Right renal pelvis (tissue), 4 donors: Measurements from ENCODE around the gene NAT10. TPM values are rescaled to one million over a fixed set of nuclear protein-coding genes. Genes with fewer than 3 reads are reported as not detected.

ENCODE experiments used
- DNase-seq, 4 donors: peaks; one replicate each; pipeline ENCODE4 v3.0.0-alpha.2; 2013; ENCODE audit warnings: low read depth in 4 of 4, low spot score in 3 of 4, missing footprints in 1 of 4
- polyA plus RNA-seq, 4 donors: library from polyadenylated mRNA; unstranded; fragments of 120-200 nt; gene quantifications; one replicate each; pipeline ENCODE4 v1.2.1, GENCODE V29; 2013; ENCODE audit not compliant: insufficient read length in 4 of 4

The NAT10 gene
- polyA plus RNA-seq, 4 donors: 49.9 to 51.9 (median 50.4) TPM

- DNase-seq: no peak
Observed at GRCh38 chr11:34147581-34147980, 42.2 kb downstream of the NAT10 start.

DNA sequence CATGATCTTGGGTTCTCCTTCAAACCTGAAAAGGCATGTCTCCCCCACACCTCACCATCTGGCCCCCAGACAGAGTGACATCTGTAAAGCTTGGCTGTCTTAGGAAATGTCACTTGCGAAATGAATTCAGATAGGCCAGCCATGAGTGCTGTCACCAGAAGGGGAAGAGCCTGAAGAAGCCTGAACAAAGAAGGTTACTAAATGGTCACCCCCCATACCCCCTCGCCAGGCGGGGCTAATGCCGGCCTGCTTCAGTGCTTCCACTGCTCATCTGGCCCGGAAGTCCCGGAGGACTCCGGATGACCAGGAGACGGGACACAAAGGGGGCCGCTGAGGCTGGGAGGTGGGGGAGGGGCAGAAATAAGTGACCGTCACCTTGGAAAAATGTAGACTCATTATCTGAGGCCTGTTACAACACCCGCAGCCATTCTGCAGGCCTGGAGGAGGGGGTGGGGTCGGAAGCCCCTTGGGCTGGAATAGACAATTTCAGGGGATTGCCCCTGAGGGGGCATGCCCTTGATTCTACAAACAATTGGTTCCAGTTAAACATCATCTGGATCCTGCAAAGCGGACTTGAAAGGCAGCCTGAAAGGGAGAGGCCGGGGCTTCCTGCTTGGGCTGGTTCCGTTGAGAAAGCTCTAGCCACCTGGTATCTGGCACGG, 43.2 kb downstream of the NAT10 start:
- DNase-seq: no peak

DNA sequence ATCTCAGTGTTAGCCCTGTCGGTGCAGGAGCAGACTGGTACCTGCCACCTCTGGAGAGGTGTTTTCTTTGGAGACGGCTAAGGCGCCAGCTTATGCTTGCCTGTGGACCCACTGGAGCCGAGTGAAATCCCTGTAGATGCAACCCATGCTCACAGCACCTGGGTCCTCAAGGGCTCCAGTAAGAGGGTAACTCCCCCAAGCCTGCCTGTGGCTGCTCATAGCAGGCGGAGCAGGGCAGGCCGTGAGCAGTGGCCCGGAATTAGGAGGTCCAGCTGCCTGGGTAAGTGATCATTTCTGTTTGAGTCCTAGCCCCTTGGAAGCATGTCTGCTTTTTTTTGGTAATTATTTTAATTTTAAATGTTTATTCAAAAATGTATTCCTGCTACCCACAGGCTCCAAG, 43.8 kb downstream of the NAT10 start:
- no peak for DNase-seq

DNA sequence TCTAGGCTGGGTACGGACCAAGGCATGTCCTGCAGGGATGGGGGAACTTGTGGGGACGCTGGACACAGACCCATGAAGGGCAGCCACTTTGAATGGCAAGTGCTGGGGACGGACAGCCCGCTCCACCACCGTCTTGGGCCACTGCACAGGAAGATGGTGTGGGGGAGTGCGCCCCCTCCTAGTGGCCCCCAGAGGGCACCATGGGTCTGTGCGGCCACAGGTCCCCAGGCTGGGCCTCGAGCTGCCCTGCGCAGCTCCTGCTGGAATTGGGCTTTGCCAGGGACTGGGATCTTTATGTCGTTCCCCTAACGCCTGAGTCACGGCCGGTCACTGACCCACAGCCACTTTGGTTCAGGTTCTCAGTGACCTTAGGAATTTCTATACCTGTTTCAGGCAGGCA, 44.4 kb downstream of the NAT10 start:
- no peak for DNase-seq

- no peak for DNase-seq
Observed at GRCh38 chr11:34150494-34151151, 45.2 kb downstream of the NAT10 start.

DNA sequence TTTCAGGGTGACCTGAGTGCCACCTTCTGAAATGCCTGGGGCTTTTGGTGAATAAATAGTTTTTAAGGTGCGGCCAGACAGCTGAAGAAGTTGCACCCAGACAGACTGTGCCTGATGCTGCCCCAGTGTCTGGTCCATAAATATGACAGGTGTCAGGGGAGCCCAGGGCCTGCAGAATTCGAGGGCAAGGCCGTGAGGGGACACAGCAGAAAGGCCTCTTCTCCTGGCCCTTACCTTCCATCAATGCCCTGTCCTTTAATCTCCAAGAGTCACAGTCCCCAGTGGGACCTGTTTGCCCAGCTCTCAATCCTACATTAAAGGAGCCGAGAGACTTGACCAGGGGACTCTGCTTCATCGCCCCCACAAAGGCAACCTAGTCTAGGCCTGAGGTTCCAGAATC, 45.7 kb downstream of the NAT10 start:
- no peak for DNase-seq

GRCh38 chr11:34151916-34152845, 46.8 kb downstream of the NAT10 start:
- DNase-seq: no peak

DNA sequence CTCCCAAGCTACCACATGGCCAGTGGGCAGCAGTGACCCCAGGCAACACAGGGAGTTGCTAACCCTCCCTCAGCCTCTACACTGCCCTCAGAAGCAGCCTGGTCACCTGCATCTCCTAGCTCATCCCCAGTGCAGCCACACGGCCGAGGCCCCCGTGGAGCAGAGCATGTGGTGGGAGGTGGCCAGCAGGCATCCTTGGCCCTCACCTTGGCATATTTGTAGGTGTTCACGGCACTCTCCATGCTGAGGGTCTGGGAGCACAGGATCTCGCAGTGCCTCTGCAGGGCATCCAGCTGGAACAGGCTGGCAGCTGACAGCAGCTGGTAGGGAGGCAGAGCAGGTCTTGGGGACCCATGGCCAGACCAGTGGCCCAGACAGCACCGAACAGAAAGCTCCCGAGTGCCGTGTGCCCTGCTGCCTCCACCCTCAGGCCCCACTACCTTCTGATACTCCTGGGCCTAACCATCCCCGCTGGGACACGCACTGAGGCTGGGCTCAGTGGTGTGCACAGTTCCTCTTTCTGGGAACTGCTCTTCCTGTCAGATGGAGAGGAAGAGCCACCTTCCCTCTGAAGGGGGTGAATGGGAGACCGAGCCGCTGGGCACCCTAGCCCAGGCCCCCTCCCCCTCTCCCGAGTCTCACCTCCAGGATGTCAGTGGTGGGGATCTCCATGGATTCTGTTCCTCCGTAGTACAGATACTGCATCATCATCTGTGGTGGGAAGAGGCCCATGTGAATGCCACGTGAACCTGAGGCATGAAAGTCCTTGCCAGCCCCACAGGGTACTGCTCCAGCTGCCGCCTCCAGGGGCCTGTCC, 48.8 kb downstream of the NAT10 start:
- DNase-seq: no peak

DNA sequence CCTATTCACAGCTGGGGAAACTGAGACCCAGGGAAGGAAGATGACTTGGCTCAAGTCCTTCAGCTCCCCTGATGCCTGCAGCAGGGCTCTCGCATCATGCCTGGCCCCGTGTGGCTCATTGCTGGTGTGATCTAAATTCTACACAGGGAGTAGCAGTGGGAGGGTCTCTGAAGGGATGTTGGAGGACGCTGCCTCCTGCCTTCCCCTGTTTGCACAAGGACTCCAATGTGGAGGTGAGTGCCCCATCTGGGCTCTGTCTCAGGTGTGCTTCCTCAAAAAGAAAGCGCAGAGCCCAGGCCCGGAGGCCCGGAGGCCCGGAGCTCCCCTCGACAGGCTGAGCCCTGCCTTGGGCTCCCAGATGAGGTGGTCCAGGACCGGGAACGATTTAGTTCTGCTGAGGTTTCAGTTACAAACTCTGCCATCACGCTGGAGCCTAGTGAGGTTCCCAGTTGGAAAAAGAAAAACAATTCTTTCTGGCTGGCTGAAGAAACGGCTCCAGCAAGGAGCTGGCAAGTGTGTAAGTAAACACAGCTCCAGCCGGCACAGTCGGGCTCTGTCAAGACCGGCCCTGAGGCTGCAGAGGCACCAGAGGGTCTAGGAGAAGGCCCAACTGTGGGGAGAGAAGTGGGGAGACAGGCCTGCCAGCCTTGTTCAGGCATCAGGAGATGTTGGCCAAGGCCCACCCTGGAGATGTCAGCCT, 49.8 kb downstream of the NAT10 start:
- no peak for DNase-seq

DNA sequence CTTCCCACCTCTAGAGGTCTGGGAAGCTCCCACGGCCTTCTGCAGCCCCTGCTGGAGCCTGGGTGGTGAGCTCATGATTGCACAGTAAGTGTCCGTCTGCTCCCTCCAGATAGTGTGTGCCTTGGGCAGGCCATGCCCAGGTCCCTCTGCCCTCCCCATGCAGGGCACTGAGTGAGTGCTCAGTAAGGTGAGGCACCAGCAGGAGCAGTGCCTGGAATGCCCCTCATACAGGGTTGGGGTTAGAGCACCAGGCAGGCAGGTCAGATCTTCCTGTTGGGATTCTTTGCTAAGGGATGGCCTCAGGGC, 50.3 kb downstream of the NAT10 start:
- DNase-seq: no peak

DNA sequence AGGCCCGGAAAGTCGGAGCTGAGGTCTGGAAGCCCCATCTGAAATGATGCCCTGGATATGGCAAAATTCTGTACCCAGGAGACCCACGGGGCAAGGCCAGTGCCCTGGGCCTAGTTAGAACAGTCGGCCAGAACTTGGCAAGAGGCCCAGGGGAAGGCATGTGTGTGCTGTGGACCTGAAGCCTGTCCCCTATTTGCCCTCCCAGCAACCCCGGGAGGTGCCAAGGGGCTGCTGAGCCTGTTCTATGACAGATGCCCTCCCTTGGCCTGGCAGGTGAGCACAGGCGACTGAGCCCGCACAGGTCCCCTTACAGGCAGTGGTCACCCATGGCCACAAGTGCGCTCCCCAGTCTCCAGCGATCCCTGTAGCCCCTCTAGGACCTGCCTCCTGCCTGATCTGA, 51.7 kb downstream of the NAT10 start:
- DNase-seq: no peak

GRCh38 chr11:34158661-34159060, 53.2 kb downstream of the NAT10 start:
- DNase-seq: no peak

GRCh38 chr11:34160049-34160721, 54.8 kb downstream of the NAT10 start:
- DNase-seq: no peak

GRCh38 chr11:34160791-34161190, 55.4 kb downstream of the NAT10 start:
- DNase-seq: no peak

- no peak for DNase-seq
Observed at GRCh38 chr11:34161361-34161760, 55.9 kb downstream of the NAT10 start.

- no peak for DNase-seq
Observed at GRCh38 chr11:34161812-34162492, 56.5 kb downstream of the NAT10 start.

DNA sequence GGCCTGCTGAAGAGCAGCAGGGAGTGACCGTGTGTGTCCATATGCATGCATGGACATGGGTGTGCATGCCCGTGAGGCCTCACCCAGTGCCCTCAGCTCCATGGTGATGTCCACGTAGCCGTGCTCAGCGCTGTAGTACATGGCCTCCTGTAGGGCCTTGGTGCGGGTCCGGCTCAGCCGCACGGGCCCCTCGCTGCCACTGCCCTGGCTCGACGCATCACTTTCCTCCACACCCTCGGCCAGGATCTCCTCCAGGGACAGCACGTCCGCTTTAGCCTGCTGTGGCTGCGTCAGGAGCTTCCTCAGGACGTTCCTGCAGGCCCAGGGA, 57.0 kb downstream of the NAT10 start:
- no peak for DNase-seq

DNA sequence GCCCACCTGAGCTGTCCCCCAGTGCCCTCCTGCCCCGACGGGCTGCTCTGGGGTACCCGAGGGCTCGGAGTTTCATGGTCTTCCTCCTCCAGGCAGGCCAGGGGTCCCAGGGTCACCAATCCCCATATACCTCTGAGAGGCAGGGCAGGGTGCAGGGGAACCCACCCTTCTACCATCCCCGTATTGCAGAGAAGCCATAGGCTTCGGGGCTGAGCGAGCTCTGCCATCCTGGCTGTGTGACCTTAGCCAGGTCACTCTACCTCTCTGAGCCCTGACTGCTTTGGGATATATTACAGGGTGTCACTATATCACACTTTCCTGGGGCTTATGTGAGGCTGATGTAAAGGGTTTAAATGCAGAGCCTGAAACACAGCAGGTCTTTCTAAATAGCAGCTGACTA, 57.4 kb downstream of the NAT10 start:
- DNase-seq: no peak

DNA sequence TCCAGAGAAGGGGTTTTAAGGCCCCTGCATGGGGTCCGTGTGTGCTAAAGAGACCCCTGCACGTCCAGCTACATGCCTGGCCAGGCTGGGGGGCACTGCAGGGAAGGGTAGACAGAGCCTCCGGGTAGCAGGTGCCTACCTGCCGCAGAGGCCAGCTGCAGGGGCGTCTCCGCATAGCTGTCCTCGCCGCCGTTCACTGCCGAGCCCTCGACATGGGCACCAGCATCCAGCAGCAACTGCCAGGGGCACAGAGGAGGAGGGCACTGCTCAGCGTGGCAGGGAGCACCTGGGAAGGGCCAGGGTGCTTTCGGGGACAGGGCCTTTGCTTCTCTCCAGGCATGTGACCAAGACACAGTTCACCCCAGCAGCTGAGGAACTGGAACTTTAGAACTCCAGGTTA, 59.7 kb downstream of the NAT10 start:
- DNase-seq: no peak
